IPS-18a (cell line): ENCODE results near the gene TLN1.

Source experiments
- H3K27ac ChIP-seq: one replicate; pipeline ENCODE4 v1.5.1; 2013; ENCODE audit warnings: low read length
- H3K27me3 ChIP-seq: one replicate; pipeline ENCODE4 v1.6.1; 2013; ENCODE audit warnings: mild to moderate bottlenecking, low read length; ENCODE audit not compliant: control insufficient read depth, insufficient read depth
- H3K36me3 ChIP-seq: one replicate; pipeline ENCODE4 v1.6.1; 2013; ENCODE audit warnings: low read depth, low read length; ENCODE audit not compliant: control insufficient read depth
- H3K4me1 ChIP-seq: one replicate; pipeline ENCODE4 v1.6.1; 2013; ENCODE audit warnings: low read depth, low read length; ENCODE audit not compliant: control insufficient read depth
- H3K4me3 ChIP-seq: one replicate; pipeline ENCODE4 v1.5.1; 2013; ENCODE audit warnings: low read length
- H3K9ac ChIP-seq: one replicate; pipeline ENCODE4 v1.6.1; 2013; ENCODE audit warnings: mild to moderate bottlenecking, low read length, moderate library complexity
- H3K9me3 ChIP-seq: one replicate; pipeline ENCODE4 v1.6.1; 2013; ENCODE audit warnings: low read depth, low read length; ENCODE audit not compliant: control insufficient read depth

TLN1 gene

DNA sequence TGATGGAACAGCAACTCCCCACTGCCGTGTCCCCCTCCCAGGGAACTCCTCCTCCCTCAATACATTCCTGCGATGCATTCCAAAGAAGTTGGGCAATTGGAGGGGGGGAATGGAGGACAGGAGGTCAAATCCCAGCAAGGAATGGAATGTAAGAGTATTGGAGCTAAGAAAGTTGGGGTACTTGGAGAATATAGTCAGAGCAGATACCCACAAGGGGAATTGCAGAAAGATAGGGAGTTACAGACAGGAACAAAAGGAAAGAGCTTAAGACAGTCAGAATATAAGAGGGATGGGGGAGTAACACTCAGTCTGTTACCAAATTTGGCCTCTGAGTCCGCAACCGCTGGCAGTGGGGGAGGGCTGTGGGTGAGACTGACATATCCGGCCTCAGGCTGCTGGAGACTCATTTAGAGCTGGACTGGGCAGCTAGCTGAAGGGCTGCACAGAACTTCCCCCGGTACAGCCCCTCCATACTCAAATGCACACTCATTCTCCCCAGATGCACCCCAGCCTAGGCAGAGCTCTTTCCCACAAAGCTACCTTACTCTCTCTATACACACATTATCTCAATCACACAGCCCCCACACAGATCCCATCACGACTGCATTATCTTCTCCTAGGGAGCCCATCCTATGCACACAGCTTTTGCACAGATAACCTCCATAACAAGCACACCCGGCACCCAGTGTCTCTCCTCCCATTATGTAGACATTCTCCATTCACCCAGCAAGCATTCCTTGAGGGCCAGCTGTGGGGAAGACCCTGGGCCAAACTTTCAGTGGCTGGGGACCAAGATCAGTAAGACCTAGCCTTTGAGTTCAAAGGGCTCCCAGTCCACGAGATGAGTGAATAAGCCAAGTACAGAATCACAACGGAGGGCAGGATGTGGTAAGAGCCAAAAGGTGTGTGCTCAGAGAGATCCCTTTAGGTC, 3.7 kb downstream of the TLN1 start:
- Histone ChIP-seq H3K4me3 (peak overlapping the region; percentile 41), H3K27ac (peak overlapping the region; percentile 70), H3K27me3 (no peaks in the 10 kb centered on the region), H3K4me1 (peaks cover 44% of the 10 kb centered on the region), H3K9ac (peak overlapping the region; percentile 21), H3K36me3 (peaks cover 18% of the 10 kb centered on the region), H3K9me3 (no peaks in the 10 kb centered on the region)

DNA sequence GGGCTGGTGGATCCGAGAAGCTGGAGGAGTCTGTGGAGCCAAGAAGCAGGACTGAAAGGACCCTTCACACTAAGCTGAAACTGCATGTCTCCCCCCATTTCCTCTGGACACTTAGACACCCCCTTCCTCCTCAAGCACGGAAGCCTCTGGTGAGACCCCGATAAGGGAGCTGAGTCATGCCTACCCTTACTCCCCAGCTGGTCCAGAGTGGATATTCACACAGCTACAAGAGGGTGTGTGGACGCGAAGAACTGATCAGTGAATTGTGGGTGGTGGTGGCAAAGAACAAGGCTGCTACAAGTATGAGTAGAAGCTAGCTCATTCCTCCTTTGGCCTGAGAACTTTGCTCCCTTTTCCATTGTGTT, 4.3 kb downstream of the TLN1 start:
- no peaks in the 10 kb centered on the region for H3K27me3 ChIP-seq
- H3K27ac ChIP-seq, result peak overlapping the region; percentile 70
- peaks cover 44% of the 10 kb centered on the region for H3K4me1 ChIP-seq
- H3K9me3 ChIP-seq, result no peaks in the 10 kb centered on the region
- peak overlapping the region; percentile 35 for H3K9ac ChIP-seq
- peak overlapping the region; percentile 41 for H3K4me3 ChIP-seq
- H3K36me3 ChIP-seq, result peaks cover 21% of the 10 kb centered on the region

DNA sequence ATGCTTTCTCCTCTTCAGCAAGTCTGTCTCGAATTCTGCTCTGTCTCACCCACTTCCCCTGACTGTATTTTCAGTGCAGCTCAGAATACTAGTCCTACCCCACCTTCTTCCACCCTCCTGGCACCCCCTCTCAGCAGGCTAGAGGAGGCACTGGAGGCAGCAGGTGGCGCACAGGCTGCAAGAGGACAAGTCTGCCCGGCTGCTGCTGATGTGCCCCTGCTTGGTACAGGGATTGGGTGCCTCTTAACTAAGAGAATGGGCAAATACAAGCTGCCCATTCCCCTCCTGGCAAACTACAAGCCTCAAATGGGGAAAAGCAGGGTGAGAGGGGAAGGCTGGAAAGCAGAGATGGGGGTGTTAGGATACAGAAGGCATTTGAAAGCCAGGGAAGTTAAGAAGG, 5.1 kb downstream of the TLN1 start:
- Histone ChIP-seq H3K27ac (peak overlapping the region; percentile 19), H3K27me3 (no peaks in the 10 kb centered on the region), H3K4me3 (no peak overlapping the region), H3K9ac (no peak overlapping the region), H3K4me1 (peaks cover 44% of the 10 kb centered on the region), H3K36me3 (peaks cover 28% of the 10 kb centered on the region), H3K9me3 (no peaks in the 10 kb centered on the region)

DNA sequence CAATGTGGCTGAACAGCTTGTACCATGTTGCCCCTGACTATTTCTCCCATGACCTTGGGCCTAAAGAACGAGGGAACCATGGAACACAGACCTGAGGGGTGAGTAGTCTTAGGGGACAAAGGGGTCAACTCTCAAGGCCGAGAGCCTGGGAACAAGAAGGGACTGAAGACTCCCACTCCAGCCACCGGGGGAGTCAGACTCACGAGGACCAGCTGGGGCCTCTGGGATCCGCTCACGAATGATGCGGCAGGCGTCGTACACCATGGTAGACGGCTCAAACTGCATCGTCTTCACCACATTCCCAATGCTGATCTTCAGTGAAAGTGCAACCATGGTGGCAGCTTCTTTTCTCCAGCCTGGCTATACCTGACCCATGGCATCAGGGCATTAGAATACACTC, 6.6 kb downstream of the TLN1 start:
- Histone ChIP-seq H3K4me3 (no peak overlapping the region), H3K36me3 (peaks cover 44% of the 10 kb centered on the region), H3K9me3 (no peaks in the 10 kb centered on the region), H3K9ac (no peak overlapping the region), H3K27ac (no peak overlapping the region), H3K27me3 (no peaks in the 10 kb centered on the region), H3K4me1 (peaks cover 34% of the 10 kb centered on the region)

- Histone ChIP-seq H3K9ac (no peak overlapping the region), H3K27ac (no peak overlapping the region), H3K4me1 (peaks cover 20% of the 10 kb centered on the region), H3K9me3 (no peaks in the 10 kb centered on the region), H3K36me3 (peaks cover 58% of the 10 kb centered on the region), H3K4me3 (no peak overlapping the region), H3K27me3 (no peaks in the 10 kb centered on the region)
These were observed 8.1 kb downstream of the TLN1 start for GRCh38 chr9:35723908-35724307.

DNA sequence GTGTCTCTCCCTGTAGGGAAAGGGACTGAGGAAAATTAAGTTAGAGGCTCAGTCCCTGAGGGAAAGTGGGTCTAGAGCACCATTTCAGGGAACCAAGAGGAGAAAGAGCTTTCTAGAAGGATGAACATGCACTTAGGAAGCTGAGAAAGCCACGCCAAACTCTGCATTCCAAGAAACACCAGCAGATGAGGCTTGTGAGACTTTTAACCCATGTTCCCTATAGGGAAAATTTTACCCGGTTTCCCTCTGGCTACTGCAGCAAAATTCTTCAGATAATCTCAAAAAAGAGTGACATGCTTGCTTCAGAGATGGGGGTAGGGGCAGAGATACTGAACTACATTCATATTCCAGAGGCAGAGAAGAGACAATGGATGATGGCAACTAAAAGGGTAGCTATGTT, 8.6 kb downstream of the TLN1 start:
- peaks cover 63% of the 10 kb centered on the region for H3K36me3 ChIP-seq
- no peaks in the 10 kb centered on the region for H3K9me3 ChIP-seq
- no peak overlapping the region for H3K27ac ChIP-seq
- H3K4me1 ChIP-seq, result peaks cover 16% of the 10 kb centered on the region
- no peaks in the 10 kb centered on the region for H3K27me3 ChIP-seq
- H3K4me3 ChIP-seq, result no peak overlapping the region
- no peak overlapping the region for H3K9ac ChIP-seq

DNA sequence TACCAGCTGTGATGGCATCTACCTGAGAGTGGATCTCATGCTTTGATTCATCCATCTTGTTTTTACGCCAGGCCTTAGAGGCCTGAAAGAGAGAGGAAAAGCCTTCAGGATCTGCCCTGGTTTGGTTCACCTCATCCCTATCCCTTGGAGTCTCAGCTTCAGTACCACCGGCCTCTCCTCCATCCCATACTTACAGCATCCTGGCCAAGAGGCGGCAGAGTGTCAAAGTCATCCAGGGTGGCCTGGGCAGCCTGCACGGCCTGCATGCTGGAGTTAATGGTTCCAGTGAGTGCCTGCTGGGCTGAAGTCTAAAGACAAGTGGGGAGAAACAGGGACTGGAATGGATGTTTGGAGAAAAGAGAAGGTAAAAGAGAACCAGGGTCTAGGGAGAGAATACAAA, 12.4 kb downstream of the TLN1 start:
- Histone ChIP-seq H3K4me1 (no peaks in the 10 kb centered on the region), H3K9me3 (no peaks in the 10 kb centered on the region), H3K36me3 (peaks cover 95% of the 10 kb centered on the region), H3K27ac (no peak overlapping the region), H3K9ac (no peak overlapping the region), H3K27me3 (no peaks in the 10 kb centered on the region), H3K4me3 (no peak overlapping the region)

DNA sequence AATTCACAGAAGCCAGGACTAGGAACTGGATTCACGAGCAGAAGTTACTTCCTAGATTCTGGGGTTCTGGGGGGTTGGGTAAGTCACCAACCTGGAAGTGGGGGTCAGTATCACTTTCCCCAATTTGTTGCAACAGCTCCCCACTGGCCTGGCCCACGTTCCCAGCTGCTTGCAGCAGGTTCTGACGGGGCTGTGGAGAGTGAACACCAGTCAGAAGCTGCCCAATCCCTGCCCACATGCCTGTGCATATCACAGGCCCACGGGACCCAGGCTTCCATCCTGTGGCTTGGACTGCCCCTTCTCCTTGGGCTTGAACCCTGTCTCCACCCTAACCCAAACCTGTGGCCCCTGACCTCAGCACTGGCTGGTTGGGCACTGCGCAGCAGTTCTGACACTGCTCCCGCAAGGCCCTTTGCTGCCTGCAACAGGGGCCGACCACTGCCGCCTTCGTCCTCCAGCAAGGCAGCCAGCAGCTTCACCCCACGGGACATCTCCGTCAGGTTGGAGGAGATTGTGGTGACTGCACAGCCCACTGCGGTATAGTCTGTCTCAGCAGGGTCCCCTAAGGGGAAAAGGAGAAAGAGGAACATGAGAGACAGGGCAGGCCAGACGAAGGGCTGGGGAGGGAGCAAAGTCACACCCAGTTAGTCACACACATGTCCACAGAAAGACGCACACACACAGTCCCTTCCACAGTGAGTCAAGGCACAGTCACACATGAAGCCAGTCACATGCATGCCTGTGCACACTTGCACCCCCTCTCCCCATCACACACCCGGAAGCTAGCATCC, 13.1 kb downstream of the TLN1 start:
- Histone ChIP-seq H3K9ac (no peak overlapping the region), H3K4me1 (no peaks in the 10 kb centered on the region), H3K4me3 (no peak overlapping the region), H3K27me3 (no peaks in the 10 kb centered on the region), H3K36me3 (peaks cover 95% of the 10 kb centered on the region), H3K9me3 (no peaks in the 10 kb centered on the region), H3K27ac (no peak overlapping the region)

- H3K4me3 ChIP-seq, result no peak overlapping the region
- no peaks in the 10 kb centered on the region for H3K9me3 ChIP-seq
- no peak overlapping the region for H3K27ac ChIP-seq
- H3K4me1 ChIP-seq, result no peaks in the 10 kb centered on the region
- H3K36me3 ChIP-seq, result peaks cover 98% of the 10 kb centered on the region
- H3K27me3 ChIP-seq, result no peaks in the 10 kb centered on the region
- H3K9ac ChIP-seq, result no peak overlapping the region
These were observed 14.7 kb downstream of the TLN1 start for GRCh38 chr9:35717132-35717870.

- Histone ChIP-seq H3K36me3 (peaks cover 95% of the 10 kb centered on the region), H3K27me3 (no peaks in the 10 kb centered on the region), H3K9me3 (no peaks in the 10 kb centered on the region), H3K4me1 (no peaks in the 10 kb centered on the region), H3K4me3 (no peak overlapping the region), H3K9ac (no peak overlapping the region), H3K27ac (no peak overlapping the region)
These were observed 15.8 kb downstream of the TLN1 start for GRCh38 chr9:35716230-35716629.

- H3K4me3 ChIP-seq, result no peak overlapping the region
- H3K36me3 ChIP-seq, result peaks cover 91% of the 10 kb centered on the region
- H3K27me3 ChIP-seq, result no peaks in the 10 kb centered on the region
- no peaks in the 10 kb centered on the region for H3K9me3 ChIP-seq
- no peaks in the 10 kb centered on the region for H3K4me1 ChIP-seq
- no peak overlapping the region for H3K9ac ChIP-seq
- no peak overlapping the region for H3K27ac ChIP-seq
These were observed 17.3 kb downstream of the TLN1 start for GRCh38 chr9:35714579-35715252.
